Liver (tissue), 9 donors: ENCODE data around the gene SLC12A5. TPM values are rescaled to one million over a fixed set of nuclear protein-coding genes. Genes with fewer than 3 reads are reported as not detected.

Experiments
- DNase-seq: peaks from one replicate; pipeline ENCODE4 v3.0.0-alpha.2; 2017; ENCODE audit warnings: low spot score
- H3K27ac ChIP-seq, 2 donors: one replicate each; pipeline ENCODE4 v1.7.0; 2013; ENCODE audit warnings: inconsistent platforms in 2 of 2, low read length in 2 of 2, control low read depth in 1 of 2, low read depth in 1 of 2, mild to moderate bottlenecking in 1 of 2
- H3K27me3 ChIP-seq, 4 donors: one replicate each; pipeline versions ENCODE4 v1.6.1 to v1.7.0; 2013; ENCODE audit warnings: low read length in 3 of 4, inconsistent platforms in 1 of 4, mild to moderate bottlenecking in 1 of 4, moderate library complexity in 1 of 4; ENCODE audit not compliant: control insufficient read depth in 4 of 4, insufficient read depth in 4 of 4
- H3K36me3 ChIP-seq, 4 donors: one replicate each; pipeline versions ENCODE4 v1.6.1 to v1.7.0; 2013; ENCODE audit warnings: low read length in 3 of 4, mild to moderate bottlenecking in 3 of 4, low read depth in 1 of 4, moderate library complexity in 1 of 4; ENCODE audit not compliant: control insufficient read depth in 4 of 4, insufficient read depth in 3 of 4
- H3K4me1 ChIP-seq, 4 donors: one replicate each; pipeline versions ENCODE4 v1.6.1 to v1.7.0; 2013; ENCODE audit warnings: low read length in 3 of 4, mild to moderate bottlenecking in 3 of 4, moderate library complexity in 1 of 4; ENCODE audit not compliant: control insufficient read depth in 4 of 4, insufficient read depth in 4 of 4
- H3K4me3 ChIP-seq, 3 donors: one replicate each; pipeline versions ENCODE4 v1.6.1 to v1.7.0; 2013; ENCODE audit warnings: low read length in 3 of 3, control low read depth in 1 of 3, low read depth in 1 of 3, mild to moderate bottlenecking in 1 of 3
- H3K9ac ChIP-seq, 2 donors: one replicate each; pipeline ENCODE4 v1.7.0; 2013; ENCODE audit warnings: low read length in 2 of 2, mild to moderate bottlenecking in 2 of 2, moderate library complexity in 2 of 2, control low read depth in 1 of 2, low read depth in 1 of 2
- H3K9me3 ChIP-seq, 4 donors: one replicate each; pipeline versions ENCODE4 v1.6.1 to v1.7.0; 2013; ENCODE audit warnings: low read length in 3 of 4; ENCODE audit not compliant: control insufficient read depth in 4 of 4
- CTCF ChIP-seq: fragments of 150-350 bp; IDR thresholded peaks from 2 replicates; pipeline ENCODE4 v1.5.1; 2017; ENCODE audit warnings: improper control_type of control experiment, low read depth, low read length; ENCODE audit not compliant: missing input control
- EGR1 ChIP-seq, 2 donors: IDR thresholded peaks; 2 replicates each; pipeline ENCODE4 v1.6.1; 2016 to 2018; ENCODE audit warnings: antibody characterized with exemption in 2 of 2, low read depth in 2 of 2
- GABPA ChIP-seq, 2 donors: IDR thresholded peaks in 1 of 2; conservative IDR thresholded peaks in 1 of 2; 2 replicates each; pipeline ENCODE4 v1.6.1; 2016; ENCODE audit warnings: antibody characterized with exemption in 2 of 2, mild to moderate bottlenecking in 1 of 2, moderate library complexity in 1 of 2
- JUND ChIP-seq, 2 donors: IDR thresholded peaks; 2 replicates each; pipeline ENCODE4 v1.6.1; 2016; ENCODE audit warnings: antibody characterized with exemption in 2 of 2
- MAX ChIP-seq: IDR thresholded peaks from 2 replicates; pipeline ENCODE4 v1.6.1; 2016; ENCODE audit warnings: antibody characterized with exemption
- NR2F2 ChIP-seq: IDR thresholded peaks from 2 replicates; pipeline ENCODE4 v1.6.1; 2016; ENCODE audit warnings: antibody characterized with exemption
- RAD21 ChIP-seq, 2 donors: IDR thresholded peaks; 2 replicates each; pipeline ENCODE4 v1.6.1; 2016; ENCODE audit warnings: antibody characterized with exemption in 2 of 2, mild to moderate bottlenecking in 2 of 2
- REST ChIP-seq: IDR thresholded peaks from 2 replicates; pipeline ENCODE4 v1.6.1; 2016; ENCODE audit warnings: antibody characterized with exemption, mild to moderate bottlenecking
- RXRA ChIP-seq, 2 donors: IDR thresholded peaks; 2 replicates each; pipeline ENCODE4 v1.6.1; 2017 to 2018; ENCODE audit warnings: antibody characterized with exemption in 2 of 2, mild to moderate bottlenecking in 1 of 2
- SP1 ChIP-seq: IDR thresholded peaks from 2 replicates; pipeline ENCODE4 v1.6.1; 2018; ENCODE audit warnings: antibody characterized with exemption, mild to moderate bottlenecking
- YY1 ChIP-seq: IDR thresholded peaks from 2 replicates; pipeline ENCODE4 v1.6.1; 2016; ENCODE audit warnings: antibody characterized with exemption, mild to moderate bottlenecking
- ZBTB33 ChIP-seq: IDR thresholded peaks from 2 replicates; pipeline ENCODE4 v1.6.1; 2016; ENCODE audit warnings: antibody characterized with exemption
- WGBS: extraction: QIAGEN DNeasy Blood & Tissue Kit; methylation state at CpG from one replicate; pipeline ENCODE4 v1.1.7; 2013; 5-methylcytosine and 5-hydroxymethylcytosine counted together
- polyA plus RNA-seq, 2 donors: library from polyadenylated mRNA; stranded (reverse) in 1 of 2; unstranded in 1 of 2; fragments of 200-250 nt in 1 of 2; fragments of >200 nt in 1 of 2; fragmentation: Nextera tagmentation in 1 of 2; extraction: Ambion mirVana in 1 of 2; gene quantifications; one replicate each; pipeline versions ENCODE4 v1.2.1 to v1.2.3, GENCODE V29; 2013 to 2015
- total RNA-seq, 2 donors: library from RNA; depleted of rRNA; stranded (reverse); fragments of >200 nt; gene quantifications; one replicate each; pipeline ENCODE4 v1.2.3, GENCODE V29; 2014
- donor health status: healthy.
- donor health status: healthy.
- donor health status: healthy.
- donor health status: healthy.
- donor health status: healthy.

The SLC12A5 gene
- total and polyA plus RNA-seq, 4 donors: 0.33 to 1.5 TPM; not detected in 2

GRCh38 chr20:46087161-46087560 is 58.1 kb downstream of the SLC12A5 start:
- no peaks in the 10 kb centered on the region for H3K36me3 ChIP-seq
- H3K4me3 ChIP-seq: no peak overlapping the region
- no peak overlapping the region for H3K27ac ChIP-seq
- H3K27me3 ChIP-seq: no peaks in the 10 kb centered on the region
- TF ChIP-seq CTCF (peak; percentile 37), RAD21 (IDR thresholded peaks at IDR 0.05) (peak; percentile 49 to 54), YY1 (no peak)
- no peak for DNase-seq
- WGBS: 48% methylated on average over 8 of the region's 8 CpGs
- H3K9me3 ChIP-seq: no peaks in the 10 kb centered on the region
- peaks cover 16 to 60% (median 43%) of the 10 kb centered on the region in 4 donors for H3K4me1 ChIP-seq
- H3K9ac ChIP-seq: no peak overlapping the region

- 1% methylated on average over 22 of the region's 22 CpGs for WGBS
- no peak for DNase-seq
- Histone ChIP-seq H3K4me3 (peak overlapping the region; percentile 87 to 98 (median 94)), H3K27me3 (no peaks in the 10 kb centered on the region), H3K4me1 (peaks cover 16 to 51% (median 39%) of the 10 kb centered on the region in 4 donors), H3K9ac (peak overlapping the region; percentile 86), H3K9me3 (no peaks in the 10 kb centered on the region), H3K36me3 (no peaks in the 10 kb centered on the region), H3K27ac (peak overlapping the region; percentile 95 to 97)
- TF ChIP-seq MAX: no peak
- no peak for TF ChIP-seq REST
- no peak for TF ChIP-seq GABPA (IDR thresholded peaks at IDR 0.05 in 1 of 2, conservative IDR thresholded peaks at IDR 0.05 in 1 of 2)
- TF ChIP-seq SP1: no peak
- TF ChIP-seq EGR1 (IDR thresholded peaks at IDR 0.05; ENCODE audit: low read depth in 2 of 2): no peak
- no peak for TF ChIP-seq ZBTB33
- no peak for TF ChIP-seq NR2F2
- TF ChIP-seq JUND (IDR thresholded peaks at IDR 0.05): no peak
- TF ChIP-seq RXRA (IDR thresholded peaks at IDR 0.05): no peak
Observed at GRCh38 chr20:46088409-46089166, 59.6 kb downstream of the SLC12A5 start.
